ENCODE data around the gene CD63. TPM values are rescaled to one million over a fixed set of nuclear protein-coding genes. Genes with fewer than 3 reads are reported as not detected.

Gene CD63
- total RNA-seq, 1 experiment from 2014 or later = 869 TPM

DNA sequence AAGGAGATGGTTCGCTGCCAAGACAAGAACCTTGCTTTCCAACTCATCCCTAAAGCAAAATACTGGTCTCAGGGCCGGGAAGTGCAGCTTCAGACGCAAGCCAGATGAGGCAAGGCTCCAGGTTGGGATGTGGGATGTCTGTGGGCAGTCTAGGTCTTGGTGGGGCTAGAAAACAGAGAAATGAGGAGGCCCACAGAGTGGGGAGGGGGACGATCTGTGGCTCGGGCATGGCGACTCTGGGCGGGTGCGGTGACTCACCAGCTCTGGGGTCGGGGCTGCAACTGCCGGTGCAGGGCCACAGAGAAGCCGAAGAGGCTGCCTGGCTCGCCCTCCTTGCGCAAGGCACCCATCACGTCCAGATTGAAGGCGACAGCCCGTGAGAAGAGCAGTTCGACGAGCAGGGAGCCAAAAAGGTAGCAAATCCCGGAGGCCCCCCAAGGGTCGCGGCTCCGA lies 21.6 kb downstream of the CD63 start:
- no peaks in the 10 kb centered on the region for H3K36me3 ChIP-seq (ENCODE audit: low read depth, low read length)
- no peaks in the 10 kb centered on the region for H3K9me2 ChIP-seq (replicated peaks; ENCODE audit: low read length)
- ATAC-seq (peak; percentile 17), DNase-seq (no peak)
- H3K4me1 ChIP-seq (ENCODE audit: insufficient read depth, low read length) = peaks cover 14% of the 10 kb centered on the region
- H3K9me3 ChIP-seq (ENCODE audit: low read length) = no peaks in the 10 kb centered on the region
- no peaks in the 10 kb centered on the region for H3K79me2 ChIP-seq (ENCODE audit: low read length)
- H3K4me2 ChIP-seq (ENCODE audit: low read length) = peak overlapping the region; percentile 91
- H3F3A ChIP-seq (ENCODE audit: low read length, unreplicated experiment) = no peaks in the 10 kb centered on the region
- no peak overlapping the region for H3K27ac ChIP-seq (ENCODE audit: low read length)
- intact Hi-C loops (cut with micrococcal nuclease) = no loop called here
- peak overlapping the region; percentile 64; the same call in 1 of the 2 replicates for H2AFZ ChIP-seq (ENCODE audit: low read length)
- no peaks in the 10 kb centered on the region for H4K20me1 ChIP-seq (ENCODE audit: low read length)
- ChIA-PET CTCF (interaction anchor here (0.6 to 1.0 kb wide), 2 partner anchors 20 to 26 kb away, joined by 6 to 8 read pairs; a partner anchor contains a TSS), POLR2A (ENCODE audit: unreplicated experiment) (no interaction called here)
- no peak overlapping the region for H3K9ac ChIP-seq (ENCODE audit: low read length)
- peak overlapping the region; percentile 68 for H3K4me3 ChIP-seq (ENCODE audit: low read length)
- no peak for TF ChIP-seq EZH2phosphoT487 (IDR thresholded peaks at IDR 0.05; ENCODE audit: borderline replicate concordance, low read length)
- TF ChIP-seq, protein P1, sequence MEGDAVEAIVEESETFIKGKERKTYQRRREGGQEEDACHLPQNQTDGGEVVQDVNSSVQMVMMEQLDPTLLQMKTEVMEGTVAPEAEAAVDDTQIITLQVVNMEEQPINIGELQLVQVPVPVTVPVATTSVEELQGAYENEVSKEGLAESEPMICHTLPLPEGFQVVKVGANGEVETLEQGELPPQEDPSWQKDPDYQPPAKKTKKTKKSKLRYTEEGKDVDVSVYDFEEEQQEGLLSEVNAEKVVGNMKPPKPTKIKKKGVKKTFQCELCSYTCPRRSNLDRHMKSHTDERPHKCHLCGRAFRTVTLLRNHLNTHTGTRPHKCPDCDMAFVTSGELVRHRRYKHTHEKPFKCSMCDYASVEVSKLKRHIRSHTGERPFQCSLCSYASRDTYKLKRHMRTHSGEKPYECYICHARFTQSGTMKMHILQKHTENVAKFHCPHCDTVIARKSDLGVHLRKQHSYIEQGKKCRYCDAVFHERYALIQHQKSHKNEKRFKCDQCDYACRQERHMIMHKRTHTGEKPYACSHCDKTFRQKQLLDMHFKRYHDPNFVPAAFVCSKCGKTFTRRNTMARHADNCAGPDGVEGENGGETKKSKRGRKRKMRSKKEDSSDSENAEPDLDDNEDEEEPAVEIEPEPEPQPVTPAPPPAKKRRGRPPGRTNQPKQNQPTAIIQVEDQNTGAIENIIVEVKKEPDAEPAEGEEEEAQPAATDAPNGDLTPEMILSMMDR (conservative IDR thresholded peaks at IDR 0.05; ENCODE audit: low read depth, low read length) = no peak
- TF ChIP-seq EZH2 (IDR thresholded peaks at IDR 0.05; ENCODE audit: low read length, unreplicated experiment) = no peak
- BruUV-seq (replicated peaks) = no TSS peak
- no peaks in the 10 kb centered on the region for H3K27me3 ChIP-seq (ENCODE audit: low read length)

DNA sequence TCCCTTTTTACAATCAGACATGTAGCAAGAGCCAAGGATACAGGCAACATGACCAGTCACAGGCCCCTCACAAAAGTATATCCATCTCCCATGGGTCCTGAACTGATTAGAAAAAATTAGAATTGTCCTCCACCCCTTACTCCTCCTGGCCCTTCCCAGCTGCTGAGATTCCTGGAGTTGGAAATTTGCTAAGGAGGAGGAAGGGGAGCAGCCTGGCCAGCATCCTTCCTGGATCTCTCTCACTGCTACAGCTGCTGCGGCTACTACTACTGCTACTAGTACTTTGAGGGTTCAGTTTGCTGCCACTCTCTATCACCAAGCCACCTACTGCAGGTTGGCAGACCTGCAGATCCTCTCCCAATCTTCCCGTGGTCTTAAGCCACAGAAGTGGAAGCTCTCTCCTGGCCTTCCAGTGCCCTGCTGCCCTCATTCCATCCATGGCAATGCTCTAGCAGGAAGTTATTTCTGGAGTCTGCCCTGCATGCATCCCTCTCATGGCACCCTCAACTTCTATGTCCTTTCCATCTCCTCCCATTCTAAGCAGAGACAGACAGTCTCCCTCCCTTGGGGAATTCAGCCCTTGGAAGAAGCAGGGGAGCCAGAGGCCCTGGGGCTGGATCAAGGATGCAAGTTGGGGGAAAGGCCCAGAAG lies 22.1 kb downstream of the CD63 start:
- ChIA-PET POLR2A (ENCODE audit: unreplicated experiment) (no interaction called here), CTCF (interaction anchor here (0.6 to 1.8 kb wide), 2 partner anchors 20 to 25 kb away, joined by 5 to 8 read pairs; a partner anchor contains a TSS)
- no TSS peak for BruUV-seq (replicated peaks)

More for the DNA sequence above, 22.1 kb downstream of the CD63 start:
- H3K4me3 ChIP-seq (ENCODE audit: low read length) = peak overlapping the region; percentile 68; the same call in 1 of the 2 replicates
- no peaks in the 10 kb centered on the region for H3K9me3 ChIP-seq (ENCODE audit: low read length)
- peak overlapping the region; percentile 91 for H3K4me2 ChIP-seq (ENCODE audit: low read length)
- H3K27me3 ChIP-seq (ENCODE audit: low read length) = no peaks in the 10 kb centered on the region
- H4K20me1 ChIP-seq (ENCODE audit: low read length) = no peaks in the 10 kb centered on the region
- H3K36me3 ChIP-seq (ENCODE audit: low read depth, low read length) = no peaks in the 10 kb centered on the region
- no peak for ATAC-seq
- TF ChIP-seq EZH2 (IDR thresholded peaks at IDR 0.05; ENCODE audit: low read length, unreplicated experiment) (no peak), EZH2phosphoT487 (IDR thresholded peaks at IDR 0.05; ENCODE audit: borderline replicate concordance, low read length) (no peak)
- TF ChIP-seq, protein P1 (conservative IDR thresholded peaks at IDR 0.05; ENCODE audit: low read depth, low read length) = no peak
- H3F3A ChIP-seq (ENCODE audit: low read length, unreplicated experiment) = no peaks in the 10 kb centered on the region
- H3K4me1 ChIP-seq (ENCODE audit: insufficient read depth, low read length) = peaks cover 14% of the 10 kb centered on the region
- H3K27ac ChIP-seq (ENCODE audit: low read length) = no peak overlapping the region
- H3K79me2 ChIP-seq (ENCODE audit: low read length) = no peaks in the 10 kb centered on the region
- H2AFZ ChIP-seq (ENCODE audit: low read length) = peak overlapping the region; percentile 64; the same call in 1 of the 2 replicates
- H3K9me2 ChIP-seq (replicated peaks; ENCODE audit: low read length) = no peaks in the 10 kb centered on the region
- intact Hi-C loops (cut with micrococcal nuclease) = no loop called here
- DNase-seq = no peak
- no peak overlapping the region for H3K9ac ChIP-seq (ENCODE audit: low read length)

All from PC-3 (cell line).